Brain microvascular endothelial cell (primary cell): ENCODE measurements around the gene SPRN.

Experiments used
- DNase-seq: peaks from one replicate; pipeline ENCODE4 v3.0.0-alpha.2; 2020
- H3K27ac ChIP-seq: fragments of 250-450 bp; sonication (Bioruptor Pico); 2 replicates; pipeline ENCODE4 v1.5.1; 2020; ENCODE audit warnings: mild to moderate bottlenecking, moderate library complexity
- H3K27me3 ChIP-seq: fragments of 250-450 bp; sonication (Bioruptor Pico); replicated peaks from 2 replicates; pipeline ENCODE4 v1.5.1; 2020; ENCODE audit warnings: mild to moderate bottlenecking
- H3K36me3 ChIP-seq: fragments of 250-450 bp; sonication (Bioruptor Pico); replicated peaks from 2 replicates; pipeline ENCODE4 v1.5.1; 2020; ENCODE audit warnings: mild to moderate bottlenecking
- H3K4me3 ChIP-seq: 2 replicates; pipeline ENCODE4 v1.5.1; 2011; ENCODE audit warnings: low read depth, mild to moderate bottlenecking, control low read depth, low read length, moderate library complexity
- CTCF ChIP-seq: IDR thresholded peaks from 2 replicates; pipeline ENCODE4 v1.5.1; 2011; ENCODE audit warnings: low read depth, mild to moderate bottlenecking, moderate library complexity, low read length, control low read depth, inconsistent platforms; ENCODE audit errors: missing control alignments
- in situ Hi-C: cut with HindIII; loops from 2 replicates; pipeline ENCODE4 v1.10.0; 2017; ENCODE audit warnings: low sequenced_read_pairs, low pct_ligation_motif_present

SPRN gene

DNA sequence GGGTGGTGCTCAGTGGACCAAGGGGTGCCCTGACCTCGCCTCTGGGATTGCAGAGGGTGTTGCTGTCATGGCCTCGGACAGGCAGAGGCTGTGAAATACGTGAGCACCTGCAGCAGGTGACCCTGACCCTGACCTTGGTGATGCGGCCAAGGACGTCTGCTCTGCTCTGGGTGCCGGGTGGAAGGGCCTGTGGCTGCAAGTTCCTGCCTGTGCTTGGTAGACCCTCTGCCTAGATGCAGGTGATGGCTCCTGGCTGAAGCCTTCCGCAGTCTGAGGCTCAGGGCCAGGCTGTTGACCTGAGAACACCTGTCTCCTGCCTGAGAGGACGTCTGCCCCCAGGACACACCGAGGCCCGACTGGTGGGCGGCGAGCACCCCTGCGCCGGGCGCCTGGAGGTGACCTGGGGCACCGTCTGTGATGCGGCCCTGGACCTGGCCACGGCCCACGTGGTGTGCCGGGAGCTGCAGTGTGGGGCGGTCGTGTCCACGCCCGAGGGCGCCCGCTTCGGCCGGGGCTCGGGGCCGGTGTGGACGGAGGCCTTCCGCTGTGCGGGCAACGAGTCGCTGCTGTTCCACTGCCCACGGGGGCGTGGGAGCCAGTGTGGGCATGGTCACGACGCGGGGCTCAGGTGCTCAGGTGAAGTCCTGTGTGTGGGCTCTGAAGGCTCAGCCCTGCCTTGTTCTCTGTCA is 33.7 kb upstream of the SPRN start:
- in situ Hi-C loops = no loop called here
- Histone ChIP-seq H3K27me3 (no peaks in the 10 kb centered on the region), H3K4me3 (no peak overlapping the region), H3K36me3 (no peaks in the 10 kb centered on the region), H3K27ac (no peak overlapping the region)
- DNase-seq = no peak
- no peak for TF ChIP-seq CTCF

DNA sequence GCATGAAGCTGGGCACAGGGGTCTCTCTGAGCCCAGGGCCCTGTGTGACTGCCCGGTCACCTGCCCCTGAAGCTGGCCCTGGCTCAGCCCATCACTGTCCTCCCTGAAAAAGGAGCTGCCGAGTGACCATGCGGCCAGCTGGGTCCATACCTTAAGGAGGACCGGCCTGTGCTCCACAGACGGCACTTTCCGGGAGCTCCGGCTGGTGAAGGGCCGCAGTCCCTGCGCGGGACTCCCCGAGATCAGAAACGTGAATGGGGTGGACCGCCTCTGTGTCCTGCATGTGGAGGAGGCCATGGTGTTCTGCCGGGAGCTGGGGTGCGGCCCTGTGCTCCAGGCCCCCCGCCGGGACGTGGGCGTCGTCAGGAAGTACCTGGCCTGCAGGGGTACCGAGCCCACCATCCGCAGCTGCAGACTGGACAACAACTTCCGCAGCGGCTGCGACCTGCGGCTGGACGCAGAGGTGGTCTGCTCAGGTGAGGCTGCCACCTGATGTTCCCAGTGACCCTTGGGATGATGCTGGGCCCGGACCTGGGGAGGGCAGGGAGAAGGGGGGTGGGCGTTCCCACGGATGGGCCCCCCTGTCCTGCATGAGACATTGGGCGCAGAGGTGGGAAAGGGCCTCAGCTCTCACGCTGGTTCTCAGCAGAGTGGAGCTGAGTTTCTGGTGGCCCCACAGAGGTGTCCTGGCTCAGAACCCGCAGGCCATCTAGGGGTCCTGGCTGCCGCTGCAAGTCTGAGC is 32.8 kb upstream of the SPRN start:
- Histone ChIP-seq H3K27ac (no peak overlapping the region), H3K27me3 (no peaks in the 10 kb centered on the region), H3K36me3 (no peaks in the 10 kb centered on the region), H3K4me3 (no peak overlapping the region)
- no peak for DNase-seq
- TF ChIP-seq CTCF = no peak
- in situ Hi-C loops = no loop called here

GRCh38 chr10:133456041-133456951 is 31.9 kb upstream of the SPRN start:
- Histone ChIP-seq H3K27ac (no peak overlapping the region), H3K4me3 (no peak overlapping the region), H3K36me3 (no peaks in the 10 kb centered on the region), H3K27me3 (no peaks in the 10 kb centered on the region)
- in situ Hi-C loops = no loop called here
- DNase-seq = no peak
- TF ChIP-seq CTCF = no peak

DNA sequence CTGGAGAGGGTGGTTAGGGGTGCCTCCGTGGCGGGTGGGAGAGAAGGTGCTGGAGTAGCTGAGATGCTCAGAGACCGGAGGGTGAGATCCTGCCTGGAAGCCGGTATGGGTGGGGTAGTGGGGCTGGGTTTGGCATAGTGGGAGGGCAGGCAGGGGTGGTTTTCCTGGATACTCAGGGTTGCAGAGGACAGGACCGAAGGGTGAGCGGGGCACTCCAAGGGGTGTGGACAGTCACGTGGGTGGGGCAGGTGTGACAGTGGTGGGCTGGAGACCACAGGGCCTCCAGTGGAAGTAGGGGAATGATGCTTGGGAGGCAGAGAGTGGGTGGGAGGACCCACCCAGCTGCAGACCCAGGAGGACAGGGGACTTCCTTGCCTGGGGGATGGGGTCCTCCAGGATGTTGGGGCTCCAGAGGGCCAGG is 31.2 kb upstream of the SPRN start:
- Histone ChIP-seq H3K36me3 (no peaks in the 10 kb centered on the region), H3K27me3 (no peaks in the 10 kb centered on the region), H3K27ac (no peak overlapping the region), H3K4me3 (no peak overlapping the region)
- no peak for TF ChIP-seq CTCF
- DNase-seq = no peak
- in situ Hi-C loops = no loop called here

GRCh38 chr10:133455196-133455595 is 30.8 kb upstream of the SPRN start:
- no peaks in the 10 kb centered on the region for H3K27me3 ChIP-seq
- no peak overlapping the region for H3K4me3 ChIP-seq
- in situ Hi-C loops = no loop called here
- no peak for DNase-seq
- no peak overlapping the region for H3K27ac ChIP-seq
- no peak for TF ChIP-seq CTCF
- H3K36me3 ChIP-seq = no peaks in the 10 kb centered on the region
